Measurements from ENCODE around the gene HIPK2. TPM values are rescaled to one million over a fixed set of nuclear protein-coding genes. Genes with fewer than 3 reads are reported as not detected.

Gene HIPK2
- total and polyA plus RNA-seq, 2 donors (not counting 3 experiments of a cell fraction or from before 2014, with no cell fraction given): 9.0 to 43.8 TPM

- intact Hi-C loops (cut with micrococcal nuclease) (no loop called here), dilution Hi-C loops (cut with MboI; ENCODE audit: extremely low pct_ligation_motif_present, low sequenced_read_pairs) (no loop called here)
- TF ChIP-seq FOS (IDR thresholded peaks at IDR 0.05; ENCODE audit: borderline replicate concordance, insufficient read depth, low read length): no peak
- no peak for TF ChIP-seq EZH2 (IDR thresholded peaks at IDR 0.05; ENCODE audit: borderline replicate concordance, low read depth, low read length, severe bottlenecking)
- TF ChIP-seq MAX (IDR thresholded peaks at IDR 0.05; ENCODE audit: insufficient read depth, insufficient read length): no peak
- no peak for TF ChIP-seq JUN (IDR thresholded peaks at IDR 0.05; ENCODE audit: borderline replicate concordance, insufficient read depth, insufficient read length, low read depth)
- TF ChIP-seq CTCF (IDR thresholded peaks at IDR 0.05; ENCODE audit: extremely low read depth in 1 of 2, insufficient read depth in 1 of 2, low read depth in 1 of 2, low read length in 2 of 2): no peak
- TF ChIP-seq GATA2 (IDR thresholded peaks at IDR 0.05; ENCODE audit: insufficient read depth, insufficient read length, low read depth, low read length): no peak
- TF ChIP-seq POLR2AphosphoS5 (IDR thresholded peaks at IDR 0.05; ENCODE audit: insufficient read depth, low read depth, low read length): no peak
- no peak for TF ChIP-seq POLR2A (IDR thresholded peaks at IDR 0.05; ENCODE audit: low read depth, low read length)
- TF ChIP-seq MYC (IDR thresholded peaks at IDR 0.05; ENCODE audit: low read depth, low read length): no peak
- Histone ChIP-seq H3K27ac (ENCODE audit: insufficient read depth, low read depth, low read length) (no peak overlapping the region), H3K79me2 (ENCODE audit: control insufficient read depth, insufficient read depth, low read length) (peaks cover 57% of the 10 kb centered on the region), H4K20me1 (replicated peaks; ENCODE audit: control insufficient read depth, extremely low read depth, insufficient read depth, low read length) (no peaks in the 10 kb centered on the region), H3K4me1 (ENCODE audit: control insufficient read depth, extremely low read depth, insufficient read depth, low read length) (peaks cover 9% of the 10 kb centered on the region), H3K9me3 (replicated peaks; ENCODE audit: control insufficient read depth, insufficient read depth, low read length) (no peaks in the 10 kb centered on the region), H3K4me3 (replicated peaks in 1 of 3; ENCODE audit: insufficient read depth in 1 of 3, low read depth in 1 of 3, low read length in 3 of 3) (no peak overlapping the region), H3K9ac (replicated peaks; ENCODE audit: extremely low read depth, insufficient read depth, low read length) (no peak overlapping the region), H3K9me1 (replicated peaks; ENCODE audit: control insufficient read depth, extremely low read depth, insufficient read depth, low read length) (no peaks in the 10 kb centered on the region), H3K4me2 (ENCODE audit: insufficient read depth, low read length) (no peak overlapping the region), H2AFZ (ENCODE audit: low read depth, low read length) (no peak overlapping the region), H3K27me3 (ENCODE audit: control insufficient read depth in 2 of 2, insufficient read depth in 2 of 2, low read length in 2 of 2) (no peaks in the 10 kb centered on the region), H3K36me3 (ENCODE audit: control insufficient read depth in 2 of 2, extremely low read depth in 1 of 2, insufficient read depth in 2 of 2, low read length in 2 of 2) (peaks cover 0 to 7% of the 10 kb centered on the region in 2 experiments)
- ChIA-PET POLR2A (no interaction called here), CTCF (interaction anchor here (0.7 to 1.4 kb wide), 2 partner anchors 10 to 56 kb away, joined by 3 read pairs; no protein-coding TSS in a partner anchor)
- DNase-seq (ENCODE audit: low read depth, low spot score) (peak; percentile 50), FAIRE-seq (no peak)
- no TSS peak for BruUV-seq (replicated peaks)
Observed at GRCh38 chr7:139702313-139702731, 75.5 kb downstream of the HIPK2 start.

Data from endothelial cell of umbilical vein (primary cell).